WTC11 (cell line): ENCODE measurements around the gene SLC26A8. TPM values are rescaled to one million over a fixed set of nuclear protein-coding genes. Genes with fewer than 3 reads are reported as not detected.

ENCODE experiments used
- ATAC-seq: fragments of 200-7000 bp; cut with Tn5 transposase; 2 replicates; pipeline ENCODE4 v1.10.0; 2021; ENCODE audit warnings: mild to moderate bottlenecking, moderate library complexity
- CTCF ChIA-PET: fragments of 300-600 bp; sonication (Branson Sonifier 250); formaldehyde crosslinking; loops from one replicate; lab custom pipeline; 2021; ENCODE audit warnings: antibody characterized with exemption; lab: Charles Lee
- POLR2A ChIA-PET: fragments of 350-600 bp; sonication (Branson Sonifier 250); formaldehyde crosslinking; loops from one replicate; lab custom pipeline; 2021; ENCODE audit warnings: antibody characterized with exemption; lab: Charles Lee
- DNase-seq: peaks from one replicate; pipeline ENCODE4 v3.0.0; 2021; ENCODE audit warnings: low spot score
- H3K27ac Mint-ChIP-seq: 2 replicates; pipeline ENCODE4 v1.8.0; 2021; ENCODE audit warnings: mixed read lengths
- H3K27me3 Mint-ChIP-seq: 2 replicates; pipeline ENCODE4 v1.8.0; 2021; ENCODE audit warnings: low read depth, mild to moderate bottlenecking, moderate library complexity, mixed read lengths
- H3K36me3 Mint-ChIP-seq: 2 replicates; pipeline ENCODE4 v1.8.0; 2021; ENCODE audit warnings: mixed read lengths
- H3K4me1 Mint-ChIP-seq: 2 replicates; pipeline ENCODE4 v1.8.0; 2022; ENCODE audit warnings: mixed read lengths
- H3K4me3 Mint-ChIP-seq: 2 replicates; pipeline ENCODE4 v1.8.0; 2021; ENCODE audit warnings: mild to moderate bottlenecking, moderate library complexity, mixed read lengths
- H3K9me3 Mint-ChIP-seq: 2 replicates; pipeline ENCODE4 v1.8.0; 2021; ENCODE audit warnings: mixed read lengths
- CTCF ChIP-seq: fragments of 200-600 bp; IDR thresholded peaks from 2 replicates; pipeline ENCODE4 v1.8.0; 2022; ENCODE audit warnings: antibody characterized with exemption
- ETV6 ChIP-seq: sonication (generic); formaldehyde crosslinking; IDR thresholded peaks from 2 replicates; pipeline ENCODE4 v1.8.1; 2022; ENCODE audit warnings: mild to moderate bottlenecking, missing genetic modification reagents
- GABPB1 ChIP-seq: sonication (generic); formaldehyde crosslinking; IDR thresholded peaks from 2 replicates; pipeline ENCODE4 v1.8.1; 2023; ENCODE audit warnings: mild to moderate bottlenecking, missing genetic modification reagents
- HMGA2 ChIP-seq: fragments of 250-450 bp; sonication (Bioruptor Pico); IDR thresholded peaks from 2 replicates; pipeline ENCODE4 v1.4.0; 2021; ENCODE audit warnings: mild to moderate bottlenecking, moderate library complexity
- MXD4 ChIP-seq: fragments of 250-450 bp; sonication (Bioruptor Pico); IDR thresholded peaks from 2 replicates; pipeline ENCODE4 v1.8.0; 2021; ENCODE audit warnings: mild to moderate bottlenecking, moderate library complexity, borderline replicate concordance
- NFYB ChIP-seq: sonication (generic); formaldehyde crosslinking; conservative IDR thresholded peaks from 2 replicates; pipeline ENCODE4 v1.8.0; 2022; ENCODE audit warnings: low read depth, missing genetic modification reagents
- NR3C1 ChIP-seq: sonication (generic); formaldehyde crosslinking; conservative IDR thresholded peaks from 2 replicates; pipeline ENCODE4 v1.8.1; 2023; ENCODE audit warnings: low read depth, mild to moderate bottlenecking, missing genetic modification reagents
- OVOL2 ChIP-seq: fragments of 250-450 bp; sonication (Bioruptor Pico); IDR thresholded peaks from 2 replicates; pipeline ENCODE4 v1.9.0; 2021; ENCODE audit warnings: mild to moderate bottlenecking, borderline replicate concordance
- SMAD3 ChIP-seq: sonication (generic); formaldehyde crosslinking; IDR thresholded peaks from 2 replicates; pipeline ENCODE4 v1.8.0; 2022; ENCODE audit warnings: missing genetic modification reagents, mild to moderate bottlenecking, borderline replicate concordance
- TEAD4 ChIP-seq: sonication (generic); formaldehyde crosslinking; IDR thresholded peaks from 2 replicates; pipeline ENCODE4 v1.8.0; 2022; ENCODE audit warnings: mild to moderate bottlenecking, missing genetic modification reagents
- TP53 ChIP-seq: sonication (generic); formaldehyde crosslinking; IDR thresholded peaks from 2 replicates; pipeline ENCODE4 v1.8.1; 2023; ENCODE audit warnings: mild to moderate bottlenecking, missing genetic modification reagents
- ZBTB21 ChIP-seq: sonication (generic); formaldehyde crosslinking; IDR thresholded peaks from 2 replicates; pipeline ENCODE4 v1.8.1; 2023; ENCODE audit warnings: mild to moderate bottlenecking, missing genetic modification reagents, borderline replicate concordance
- ZNF232 ChIP-seq: sonication (generic); formaldehyde crosslinking; IDR thresholded peaks from 2 replicates; pipeline ENCODE4 v1.8.0; 2022; ENCODE audit warnings: mild to moderate bottlenecking, missing genetic modification reagents
- ZNF317 ChIP-seq: sonication (generic); formaldehyde crosslinking; IDR thresholded peaks from 2 replicates; pipeline ENCODE4 v1.8.1; 2023; ENCODE audit warnings: low read depth, mild to moderate bottlenecking, moderate library complexity, missing genetic modification reagents, borderline replicate concordance
- ZNF671 ChIP-seq: fragments of 250-450 bp; sonication (Bioruptor Pico); IDR thresholded peaks from 2 replicates; pipeline ENCODE4 v1.8.0; 2021; ENCODE audit warnings: mild to moderate bottlenecking
- total RNA-seq: library from RNA; stranded (reverse); gene quantifications from 3 replicates; pipeline ENCODE4 v1.2.3, GENCODE V29; 2021
- TF ChIP-seq, protein P1 (sequence below): sonication (generic); formaldehyde crosslinking; IDR thresholded peaks from 2 replicates; pipeline ENCODE4 v1.8.1; 2022; ENCODE audit warnings: mild to moderate bottlenecking, missing genetic modification reagents, moderate library complexity, borderline replicate concordance
- TF ChIP-seq, protein P2 (sequence below): sonication (generic); formaldehyde crosslinking; IDR thresholded peaks from 2 replicates; pipeline ENCODE4 v1.8.1; 2022; ENCODE audit warnings: low read depth, missing genetic modification reagents, borderline replicate concordance
- TF ChIP-seq, protein P3 (sequence below): sonication (generic); formaldehyde crosslinking; IDR thresholded peaks from 2 replicates; pipeline ENCODE4 v1.8.0; 2023; ENCODE audit warnings: missing genetic modification reagents
- TF ChIP-seq, protein P4 (sequence below): sonication (generic); formaldehyde crosslinking; IDR thresholded peaks from 2 replicates; pipeline ENCODE4 v1.8.1; 2023; ENCODE audit warnings: mild to moderate bottlenecking, missing genetic modification reagents

SLC26A8 gene
- total RNA-seq, 1 experiment from 2014 or later = 0.50 TPM

- no peak for ATAC-seq
- Mint-ChIP-seq H3K27ac (no peak overlapping the region), H3K9me3 (no peaks in the 10 kb centered on the region), H3K4me3 (no peak overlapping the region), H3K36me3 (no peaks in the 10 kb centered on the region), H3K27me3 (peaks cover 7% of the 10 kb centered on the region; the same call in 1 of the 2 replicates), H3K4me1 (peaks cover 14% of the 10 kb centered on the region)
- DNase-seq = no peak
- POLR2A ChIA-PET = no interaction called here
- CTCF ChIA-PET = no interaction called here
- TF ChIP-seq CTCF = no peak
- TF ChIP-seq ZNF671 (CRISPR knock-in tag) = no peak
- no peak for TF ChIP-seq SMAD3
- TF ChIP-seq TP53 (CRISPR knock-in tag) = no peak
- TF ChIP-seq, protein P1, sequence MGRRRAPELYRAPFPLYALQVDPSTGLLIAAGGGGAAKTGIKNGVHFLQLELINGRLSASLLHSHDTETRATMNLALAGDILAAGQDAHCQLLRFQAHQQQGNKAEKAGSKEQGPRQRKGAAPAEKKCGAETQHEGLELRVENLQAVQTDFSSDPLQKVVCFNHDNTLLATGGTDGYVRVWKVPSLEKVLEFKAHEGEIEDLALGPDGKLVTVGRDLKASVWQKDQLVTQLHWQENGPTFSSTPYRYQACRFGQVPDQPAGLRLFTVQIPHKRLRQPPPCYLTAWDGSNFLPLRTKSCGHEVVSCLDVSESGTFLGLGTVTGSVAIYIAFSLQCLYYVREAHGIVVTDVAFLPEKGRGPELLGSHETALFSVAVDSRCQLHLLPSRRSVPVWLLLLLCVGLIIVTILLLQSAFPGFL (CRISPR knock-in tag) = no peak
Observed at GRCh38 chr6:36020154-36020553, 4.3 kb downstream of the SLC26A8 start.

DNA sequence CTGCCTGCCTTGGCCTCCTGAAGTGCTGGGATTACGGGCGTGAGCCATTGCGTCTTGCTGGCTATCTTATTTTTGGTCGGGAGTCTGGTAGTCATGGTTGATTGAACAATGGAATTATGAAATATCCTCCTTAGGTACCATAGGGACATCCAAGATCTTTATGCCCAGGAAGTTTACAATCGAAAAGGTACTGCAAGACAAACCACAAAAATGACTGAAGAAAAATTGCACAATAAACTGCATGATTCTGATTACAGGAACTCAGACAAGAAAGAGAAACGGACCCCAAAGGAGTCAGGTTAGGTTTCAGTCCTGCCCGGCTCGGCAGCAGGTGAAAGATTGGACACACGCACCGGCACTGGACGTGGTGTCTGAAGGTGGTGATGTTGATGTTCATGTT is 5.3 kb downstream of the SLC26A8 start:
- ChIA-PET CTCF (no interaction called here), POLR2A (no interaction called here)
- TF ChIP-seq MXD4 (CRISPR knock-in tag) (no peak), GABPB1 (CRISPR knock-in tag) (no peak), CTCF (no peak), TEAD4 (CRISPR knock-in tag) (no peak), ZNF317 (CRISPR knock-in tag) (no peak), NR3C1 (CRISPR knock-in tag) (no peak), ZNF232 (CRISPR knock-in tag) (no peak), ZBTB21 (no peak), ETV6 (CRISPR knock-in tag) (no peak), HMGA2 (CRISPR knock-in tag) (no peak), OVOL2 (CRISPR knock-in tag) (no peak), NFYB (CRISPR knock-in tag) (no peak), TP53 (CRISPR knock-in tag) (no peak)
- TF ChIP-seq, protein P2, sequence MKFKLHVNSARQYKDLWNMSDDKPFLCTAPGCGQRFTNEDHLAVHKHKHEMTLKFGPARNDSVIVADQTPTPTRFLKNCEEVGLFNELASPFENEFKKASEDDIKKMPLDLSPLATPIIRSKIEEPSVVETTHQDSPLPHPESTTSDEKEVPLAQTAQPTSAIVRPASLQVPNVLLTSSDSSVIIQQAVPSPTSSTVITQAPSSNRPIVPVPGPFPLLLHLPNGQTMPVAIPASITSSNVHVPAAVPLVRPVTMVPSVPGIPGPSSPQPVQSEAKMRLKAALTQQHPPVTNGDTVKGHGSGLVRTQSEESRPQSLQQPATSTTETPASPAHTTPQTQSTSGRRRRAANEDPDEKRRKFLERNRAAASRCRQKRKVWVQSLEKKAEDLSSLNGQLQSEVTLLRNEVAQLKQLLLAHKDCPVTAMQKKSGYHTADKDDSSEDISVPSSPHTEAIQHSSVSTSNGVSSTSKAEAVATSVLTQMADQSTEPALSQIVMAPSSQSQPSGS (CRISPR knock-in tag) = no peak
- TF ChIP-seq, protein P3, sequence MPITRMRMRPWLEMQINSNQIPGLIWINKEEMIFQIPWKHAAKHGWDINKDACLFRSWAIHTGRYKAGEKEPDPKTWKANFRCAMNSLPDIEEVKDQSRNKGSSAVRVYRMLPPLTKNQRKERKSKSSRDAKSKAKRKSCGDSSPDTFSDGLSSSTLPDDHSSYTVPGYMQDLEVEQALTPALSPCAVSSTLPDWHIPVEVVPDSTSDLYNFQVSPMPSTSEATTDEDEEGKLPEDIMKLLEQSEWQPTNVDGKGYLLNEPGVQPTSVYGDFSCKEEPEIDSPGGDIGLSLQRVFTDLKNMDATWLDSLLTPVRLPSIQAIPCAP (CRISPR knock-in tag) = no peak
- TF ChIP-seq, protein P4, sequence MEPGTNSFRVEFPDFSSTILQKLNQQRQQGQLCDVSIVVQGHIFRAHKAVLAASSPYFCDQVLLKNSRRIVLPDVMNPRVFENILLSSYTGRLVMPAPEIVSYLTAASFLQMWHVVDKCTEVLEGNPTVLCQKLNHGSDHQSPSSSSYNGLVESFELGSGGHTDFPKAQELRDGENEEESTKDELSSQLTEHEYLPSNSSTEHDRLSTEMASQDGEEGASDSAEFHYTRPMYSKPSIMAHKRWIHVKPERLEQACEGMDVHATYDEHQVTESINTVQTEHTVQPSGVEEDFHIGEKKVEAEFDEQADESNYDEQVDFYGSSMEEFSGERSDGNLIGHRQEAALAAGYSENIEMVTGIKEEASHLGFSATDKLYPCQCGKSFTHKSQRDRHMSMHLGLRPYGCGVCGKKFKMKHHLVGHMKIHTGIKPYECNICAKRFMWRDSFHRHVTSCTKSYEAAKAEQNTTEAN (CRISPR knock-in tag) = no peak
- TF ChIP-seq, protein P1 (CRISPR knock-in tag) = no peak
- DNase-seq = no peak
- Mint-ChIP-seq H3K36me3 (no peaks in the 10 kb centered on the region), H3K27me3 (peaks cover 3% of the 10 kb centered on the region; the same call in 1 of the 2 replicates), H3K9me3 (no peaks in the 10 kb centered on the region), H3K4me1 (peaks cover 14% of the 10 kb centered on the region), H3K27ac (no peak overlapping the region), H3K4me3 (no peak overlapping the region)
- no peak for ATAC-seq
